Nephron progenitor cell (in vitro differentiated cells): ENCODE results near the gene ANKFN1.

Source experiments
- DNase-seq: peaks from one replicate; pipeline ENCODE4 v3.0.0; 2021
- H3K27ac Mint-ChIP-seq: 2 replicates; pipeline ENCODE4 v1.8.0; 2021; ENCODE audit warnings: mild to moderate bottlenecking, moderate library complexity, mixed read lengths
- H3K27me3 Mint-ChIP-seq: 2 replicates; pipeline ENCODE4 v1.8.0; 2021; ENCODE audit warnings: mild to moderate bottlenecking, low read depth, mixed read lengths; ENCODE audit not compliant: poor library complexity
- H3K36me3 Mint-ChIP-seq: 2 replicates; pipeline ENCODE4 v1.8.0; 2021; ENCODE audit warnings: low read depth, mixed read lengths
- H3K4me1 Mint-ChIP-seq: 2 replicates; pipeline ENCODE4 v1.8.0; 2021; ENCODE audit warnings: mixed read lengths
- H3K4me3 Mint-ChIP-seq: 2 replicates; pipeline ENCODE4 v1.8.0; 2021; ENCODE audit warnings: mild to moderate bottlenecking, moderate library complexity, mixed read lengths
- H3K9me3 Mint-ChIP-seq: 2 replicates; pipeline ENCODE4 v1.8.0; 2021; ENCODE audit warnings: mild to moderate bottlenecking, moderate library complexity, mixed read lengths
- CTCF ChIP-seq: fragments of 200-600 bp; sonication (generic); IDR thresholded peaks from 2 replicates; pipeline ENCODE4 v1.5.0; 2021; ENCODE audit warnings: antibody characterized with exemption

The ANKFN1 gene

DNA sequence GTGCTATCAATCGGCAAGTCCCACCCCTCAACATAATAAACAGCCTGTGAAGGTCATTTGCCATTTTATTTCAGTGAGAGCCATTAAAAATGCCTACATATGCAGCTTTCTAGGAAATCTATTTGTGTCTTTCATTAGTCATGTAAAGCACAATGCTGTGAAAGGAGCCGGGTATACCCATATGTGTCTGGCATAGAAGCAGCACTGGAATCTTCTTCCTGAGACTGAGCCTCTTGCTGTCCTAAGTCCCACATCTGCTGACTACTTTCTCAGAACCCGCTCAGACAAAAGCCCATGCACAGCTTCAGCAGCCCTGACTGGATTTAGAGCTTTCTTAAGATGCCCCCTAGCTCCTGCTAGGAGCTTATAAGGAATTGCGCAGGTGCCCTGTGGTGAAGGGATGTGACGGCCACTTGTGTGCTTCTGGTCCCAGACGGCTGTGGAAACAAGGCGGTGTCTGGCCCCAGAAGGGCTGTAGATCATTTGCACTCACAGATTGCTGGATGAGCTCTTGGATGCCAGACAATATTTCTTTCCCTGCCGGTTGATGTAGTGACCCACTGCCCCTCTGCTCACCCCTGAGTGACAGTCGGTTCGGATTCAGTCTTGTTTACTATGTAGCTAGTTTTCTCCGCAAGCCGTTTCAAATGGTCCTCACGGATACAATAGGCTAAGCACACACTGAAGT, 172.2 kb downstream of the ANKFN1 start:
- Mint-ChIP-seq H3K4me1 (peaks cover 51% of the 10 kb centered on the region), H3K36me3 (no peaks in the 10 kb centered on the region), H3K9me3 (no peaks in the 10 kb centered on the region), H3K27ac (peak overlapping the region; percentile 6), H3K4me3 (no peak overlapping the region), H3K27me3 (peaks cover 67% of the 10 kb centered on the region)
- peak; percentile 10 for DNase-seq
- TF ChIP-seq CTCF, result no peak

- peak overlapping the region; percentile 6 for H3K27ac Mint-ChIP-seq
- H3K9me3 Mint-ChIP-seq, result no peaks in the 10 kb centered on the region
- no peak for TF ChIP-seq CTCF
- DNase-seq, result no peak
- H3K4me3 Mint-ChIP-seq, result no peak overlapping the region
- no peaks in the 10 kb centered on the region for H3K36me3 Mint-ChIP-seq
- peaks cover 62% of the 10 kb centered on the region for H3K27me3 Mint-ChIP-seq
- H3K4me1 Mint-ChIP-seq, result peaks cover 46% of the 10 kb centered on the region
These were observed 172.7 kb downstream of the ANKFN1 start for GRCh38 chr17:56326001-56326359.

DNA sequence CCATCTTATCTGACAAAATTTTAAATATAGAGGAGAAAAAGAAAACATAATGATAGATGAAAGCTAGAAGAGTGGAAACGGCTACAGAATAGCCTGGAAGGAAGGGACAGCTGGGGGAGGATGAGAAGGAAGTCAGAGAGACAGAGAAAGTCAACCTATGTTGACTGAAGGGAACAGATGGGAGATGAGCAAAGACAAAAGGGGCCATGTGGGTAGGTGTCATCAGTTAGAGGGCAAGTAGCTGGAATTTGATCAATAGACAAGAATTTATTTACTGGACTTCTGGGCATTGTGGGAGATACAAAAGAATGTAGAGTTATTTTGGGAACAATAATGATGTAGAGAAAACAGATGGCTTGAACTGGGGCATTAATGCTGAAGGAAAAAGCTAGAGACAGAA, 194.4 kb downstream of the ANKFN1 start:
- no peak for DNase-seq
- Mint-ChIP-seq H3K9me3 (peaks cover 44% of the 10 kb centered on the region), H3K4me3 (no peak overlapping the region), H3K27me3 (no peaks in the 10 kb centered on the region), H3K4me1 (no peaks in the 10 kb centered on the region), H3K36me3 (peaks cover 8% of the 10 kb centered on the region), H3K27ac (no peak overlapping the region)
- no peak for TF ChIP-seq CTCF

DNA sequence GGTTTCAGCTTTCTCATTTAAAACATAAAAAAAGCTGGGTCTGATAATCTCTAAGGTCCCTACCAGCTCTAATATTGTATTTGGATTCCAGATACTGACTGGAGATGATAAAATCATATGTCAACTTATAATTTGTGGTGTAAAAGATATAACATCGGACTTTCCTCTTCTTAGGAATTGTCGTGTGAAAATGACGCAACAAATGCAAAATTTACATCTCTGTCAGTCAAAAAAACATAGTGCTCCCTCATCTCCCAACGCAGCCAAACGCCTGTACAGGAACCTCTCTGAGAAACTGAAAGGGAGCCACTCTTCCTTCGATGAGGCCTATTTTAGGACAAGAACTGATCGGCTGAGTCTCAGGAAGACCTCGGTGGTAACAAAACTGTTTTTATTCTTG, 197.3 kb downstream of the ANKFN1 start:
- no peaks in the 10 kb centered on the region for H3K4me1 Mint-ChIP-seq
- DNase-seq, result no peak
- no peaks in the 10 kb centered on the region for H3K36me3 Mint-ChIP-seq
- H3K4me3 Mint-ChIP-seq, result no peak overlapping the region
- H3K27me3 Mint-ChIP-seq, result no peaks in the 10 kb centered on the region
- peaks cover 18% of the 10 kb centered on the region for H3K9me3 Mint-ChIP-seq
- H3K27ac Mint-ChIP-seq, result no peak overlapping the region
- no peak for TF ChIP-seq CTCF

DNA sequence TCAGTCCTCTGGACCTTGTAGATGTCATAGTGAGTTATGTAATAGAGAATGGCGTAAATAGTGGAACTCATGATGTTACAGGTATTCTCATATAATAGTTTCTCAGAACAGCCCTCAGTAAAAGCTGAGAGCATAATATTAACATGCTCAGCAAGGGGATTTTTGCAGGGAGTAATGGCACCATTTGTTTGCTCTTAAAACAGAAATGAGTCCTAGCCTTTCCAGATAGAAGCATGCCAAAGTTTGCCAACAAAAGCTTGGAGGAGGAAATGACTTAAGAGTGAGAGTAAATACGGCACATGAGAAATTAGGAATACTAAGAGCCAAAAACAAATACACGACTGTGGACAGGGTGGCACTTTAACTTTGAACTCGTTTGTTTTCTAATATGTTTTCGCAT, 198.4 kb downstream of the ANKFN1 start:
- no peak for TF ChIP-seq CTCF
- H3K27me3 Mint-ChIP-seq, result no peaks in the 10 kb centered on the region
- no peaks in the 10 kb centered on the region for H3K36me3 Mint-ChIP-seq
- no peak overlapping the region for H3K4me3 Mint-ChIP-seq
- peaks cover 7% of the 10 kb centered on the region for H3K9me3 Mint-ChIP-seq
- H3K27ac Mint-ChIP-seq, result no peak overlapping the region
- no peak for DNase-seq
- H3K4me1 Mint-ChIP-seq, result no peaks in the 10 kb centered on the region

- TF ChIP-seq CTCF, result no peak
- no peaks in the 10 kb centered on the region for H3K36me3 Mint-ChIP-seq
- DNase-seq, result no peak
- no peak overlapping the region for H3K4me3 Mint-ChIP-seq
- no peak overlapping the region for H3K27ac Mint-ChIP-seq
- peaks cover 5% of the 10 kb centered on the region for H3K9me3 Mint-ChIP-seq
- H3K27me3 Mint-ChIP-seq, result peaks cover 6% of the 10 kb centered on the region
- peaks cover 15% of the 10 kb centered on the region for H3K4me1 Mint-ChIP-seq
These were observed 205.4 kb downstream of the ANKFN1 start for GRCh38 chr17:56358651-56359050.
